Astrocyte (in vitro differentiated cells and primary cell): ENCODE measurements around the gene LBX2. TPM values are rescaled to one million over a fixed set of nuclear protein-coding genes. Genes with fewer than 3 reads are reported as not detected.

Experiments
- DNase-seq: peaks from one replicate; pipeline ENCODE4 v3.0.0-alpha.2; 2010; ENCODE audit warnings: low read depth
- FAIRE-seq: peaks from 2 replicates; lab custom pipeline; 2011; peaks lifted over from hg19 to GRCh38; lab: Jason Lieb, UNC
- H2AFZ ChIP-seq: 2 replicates; pipeline ENCODE4 v1.6.0; 2012; ENCODE audit warnings: low read depth, low read length, inconsistent platforms
- H3K27ac ChIP-seq: 2 replicates; pipeline ENCODE4 v1.5.1; 2011; ENCODE audit warnings: low read depth, low read length, inconsistent platforms
- H3K27me3 ChIP-seq: 2 replicates; pipeline ENCODE4 v1.6.0; 2011; ENCODE audit warnings: low read length, inconsistent platforms; ENCODE audit not compliant: insufficient read depth
- H3K36me3 ChIP-seq: 2 replicates; pipeline ENCODE4 v1.5.1; 2011; ENCODE audit warnings: low read length, inconsistent platforms; ENCODE audit not compliant: insufficient read depth
- H3K4me1 ChIP-seq: 2 replicates; pipeline ENCODE4 v1.5.1; 2011; ENCODE audit warnings: low read length, inconsistent platforms; ENCODE audit not compliant: insufficient read depth
- H3K4me2 ChIP-seq: 2 replicates; pipeline ENCODE4 v1.6.0; 2012; ENCODE audit warnings: low read length, inconsistent platforms
- H3K4me3 ChIP-seq: 2 replicates; pipeline ENCODE4 v1.5.1; 2011; ENCODE audit warnings: low read depth, mild to moderate bottlenecking, low read length, inconsistent platforms; ENCODE audit not compliant: insufficient read depth
- H3K79me2 ChIP-seq: 2 replicates; pipeline ENCODE4 v1.6.0; 2012; ENCODE audit warnings: mild to moderate bottlenecking, low read length, inconsistent platforms; ENCODE audit not compliant: insufficient read depth
- H3K9ac ChIP-seq: 2 replicates; pipeline ENCODE4 v1.6.0; 2012; ENCODE audit warnings: mild to moderate bottlenecking, low read length, inconsistent platforms
- H3K9me3 ChIP-seq: 2 replicates; pipeline ENCODE4 v1.5.1; 2012; ENCODE audit warnings: low read depth, mild to moderate bottlenecking, low read length, inconsistent platforms; ENCODE audit not compliant: insufficient read depth
- H4K20me1 ChIP-seq: 2 replicates; pipeline ENCODE4 v1.6.0; 2012; ENCODE audit warnings: low read length, inconsistent platforms; ENCODE audit not compliant: insufficient read depth
- H3K27ac Mint-ChIP-seq: one replicate; pipeline ENCODE4 v1.8.0; 2021; ENCODE audit warnings: mild to moderate bottlenecking, mixed read lengths; ENCODE audit not compliant: unreplicated experiment
- H3K27me3 Mint-ChIP-seq: one replicate; pipeline ENCODE4 v1.8.0; 2021; ENCODE audit warnings: low read depth, mixed read lengths; ENCODE audit not compliant: unreplicated experiment
- H3K36me3 Mint-ChIP-seq: one replicate; pipeline ENCODE4 v1.8.0; 2021; ENCODE audit warnings: low read depth, mixed read lengths; ENCODE audit not compliant: unreplicated experiment
- H3K4me1 Mint-ChIP-seq: one replicate; pipeline ENCODE4 v1.8.0; 2021; ENCODE audit warnings: low read depth, mixed read lengths; ENCODE audit not compliant: unreplicated experiment
- H3K4me3 Mint-ChIP-seq: one replicate; pipeline ENCODE4 v1.8.0; 2021; ENCODE audit warnings: mild to moderate bottlenecking, moderate library complexity, mixed read lengths; ENCODE audit not compliant: unreplicated experiment
- H3K9me3 Mint-ChIP-seq: one replicate; pipeline ENCODE4 v1.8.0; 2021; ENCODE audit warnings: mild to moderate bottlenecking, mixed read lengths; ENCODE audit not compliant: unreplicated experiment
- CTCF ChIP-seq: IDR thresholded peaks from 2 replicates; pipeline ENCODE4 v1.5.1; 2011; ENCODE audit warnings: low read depth, mild to moderate bottlenecking, inconsistent platforms, low read length, moderate library complexity; ENCODE audit not compliant: insufficient read depth
- EZH2 ChIP-seq: IDR thresholded peaks from 2 replicates; pipeline ENCODE4 v1.6.1; 2012; ENCODE audit warnings: mild to moderate bottlenecking, low read length, inconsistent platforms; ENCODE audit not compliant: insufficient read depth
- total RNA-seq: library from RNA; stranded (reverse); gene quantifications from 2 replicates; pipeline ENCODE4 v1.2.1, GENCODE V29; 2021

The LBX2 gene
- total RNA-seq, 1 donor from 2014 or later = 1.0 TPM

GRCh38 chr2:74530239-74531187 lies 31.1 kb upstream of the LBX2 start:
- H3K27ac Mint-ChIP-seq = peak overlapping the region; percentile 58
- peaks cover 11% of the 10 kb centered on the region for H3K4me1 Mint-ChIP-seq
- peak; percentile 30 for DNase-seq

DNA sequence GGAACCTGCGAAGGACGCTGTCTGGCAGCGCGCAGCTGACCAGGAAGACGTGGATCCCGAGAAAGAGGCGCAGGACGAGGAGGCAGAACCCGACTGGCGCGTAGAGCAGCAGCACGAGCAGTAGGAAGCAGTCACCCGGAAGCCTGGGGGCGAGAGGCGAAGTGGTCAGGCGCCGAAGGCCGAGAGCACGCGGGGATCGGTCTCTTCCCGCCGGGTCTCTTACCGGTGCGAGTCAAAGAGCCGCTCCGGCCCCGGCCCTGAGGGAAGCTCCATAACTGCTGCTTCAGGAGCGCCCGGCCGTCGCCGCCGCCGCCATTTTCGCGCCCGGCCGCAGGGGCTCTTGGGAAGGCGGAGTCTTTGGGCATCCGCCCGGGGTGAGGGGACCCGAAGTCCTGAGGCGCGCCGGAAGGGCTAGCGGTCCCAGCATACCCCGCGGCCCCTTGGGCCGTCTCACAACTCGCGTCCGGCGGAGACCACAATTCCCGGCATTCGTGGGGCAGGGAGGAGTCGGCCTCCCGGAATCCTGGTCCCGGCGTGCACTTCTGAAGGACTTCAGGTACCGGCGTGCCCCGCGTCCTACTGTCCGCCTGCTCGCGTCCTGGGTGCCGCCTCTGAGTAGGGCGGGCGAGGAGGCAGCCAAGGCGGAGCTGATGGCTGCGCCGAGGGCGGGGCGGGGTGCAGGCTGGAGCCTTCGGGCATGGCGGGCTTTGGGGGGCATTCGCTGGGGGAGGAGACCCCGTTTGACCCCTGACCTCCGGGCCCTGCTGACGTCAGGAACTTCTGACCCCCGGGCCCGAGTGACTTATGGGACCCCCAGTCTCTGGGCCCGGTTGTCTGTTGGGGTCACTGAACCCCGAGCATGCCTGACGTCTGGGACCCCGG lies 30.2 kb upstream of the LBX2 start, which contains the start of the genes AUP1 and HTRA2:
TSS of gene AUP1 (minus strand) at position 350 of the 882 bp plus-strand sequence. CDS start at position 273, 77 bp downstream.
TSS of gene HTRA2 (plus strand) at position 577 of the 882 bp plus-strand sequence. CDS start at position 651, 74 bp downstream.
- peak within 1 kb of the TSS; percentile 98 for H3K4me2 ChIP-seq
- Mint-ChIP-seq H3K9me3 (no peaks in the 10 kb centered on the region), H3K36me3 (peaks cover 17% of the 10 kb centered on the region), H3K27ac (peak within 1 kb of the TSS; percentile 88), H3K27me3 (no peaks in the 10 kb centered on the region), H3K4me3 (peak within 1 kb of the TSS; percentile 96), H3K4me1 (peaks cover 11% of the 10 kb centered on the region)
- H3K9ac ChIP-seq = peak within 1 kb of the TSS; percentile 93
- no peaks in the 10 kb centered on the region for H3K27me3 ChIP-seq
- H4K20me1 ChIP-seq = peaks cover 44% of the 10 kb centered on the region
- H3K9me3 ChIP-seq = no peaks in the 10 kb centered on the region
- FAIRE-seq (no peak), DNase-seq (peak; percentile 98)
- H3K4me3 ChIP-seq = peak within 1 kb of the TSS; percentile 94
- peak within 1 kb of the TSS; percentile 82 for H3K27ac ChIP-seq
- TF ChIP-seq EZH2 (no peak), CTCF (no peak)
- peaks cover 30% of the 10 kb centered on the region for H3K36me3 ChIP-seq
- H3K4me1 ChIP-seq = peaks cover 19% of the 10 kb centered on the region
- peaks cover 41% of the 10 kb centered on the region for H3K79me2 ChIP-seq
- H2AFZ ChIP-seq = peak within 1 kb of the TSS; percentile 86

More at GRCh38 chr2:74530239-74531187, 31.1 kb upstream of the LBX2 start:
- Histone ChIP-seq H3K4me1 (peaks cover 19% of the 10 kb centered on the region), H3K79me2 (peaks cover 41% of the 10 kb centered on the region), H3K4me2 (peak overlapping the region; percentile 98), H3K36me3 (peaks cover 30% of the 10 kb centered on the region), H3K9ac (peak overlapping the region; percentile 93), H3K4me3 (peak overlapping the region; percentile 94), H3K27ac (peak overlapping the region; percentile 57), H4K20me1 (peaks cover 44% of the 10 kb centered on the region), H2AFZ (peak overlapping the region; percentile 86), H3K9me3 (no peaks in the 10 kb centered on the region), H3K27me3 (no peaks in the 10 kb centered on the region)
- Mint-ChIP-seq H3K9me3 (no peaks in the 10 kb centered on the region), H3K36me3 (peaks cover 19% of the 10 kb centered on the region), H3K27me3 (no peaks in the 10 kb centered on the region), H3K4me3 (peak overlapping the region; percentile 96)
- no peak for FAIRE-seq
- TF ChIP-seq CTCF = no peak
